WTC11 (cell line): ENCODE data around the gene ATAD2B. TPM values are rescaled to one million over a fixed set of nuclear protein-coding genes. Genes with fewer than 3 reads are reported as not detected.

Experiments
- ATAC-seq: fragments of 200-7000 bp; cut with Tn5 transposase; 2 replicates; pipeline ENCODE4 v1.10.0; 2021; ENCODE audit warnings: mild to moderate bottlenecking, moderate library complexity
- CTCF ChIA-PET: fragments of 300-600 bp; sonication (Branson Sonifier 250); formaldehyde crosslinking; loops from one replicate; lab custom pipeline; 2021; ENCODE audit warnings: antibody characterized with exemption; lab: Charles Lee
- POLR2A ChIA-PET: fragments of 350-600 bp; sonication (Branson Sonifier 250); formaldehyde crosslinking; loops from one replicate; lab custom pipeline; 2021; ENCODE audit warnings: antibody characterized with exemption; lab: Charles Lee
- DNase-seq: peaks from one replicate; pipeline ENCODE4 v3.0.0; 2021; ENCODE audit warnings: low spot score
- H3K27ac Mint-ChIP-seq: 2 replicates; pipeline ENCODE4 v1.8.0; 2021; ENCODE audit warnings: mixed read lengths
- H3K27me3 Mint-ChIP-seq: 2 replicates; pipeline ENCODE4 v1.8.0; 2021; ENCODE audit warnings: low read depth, mild to moderate bottlenecking, moderate library complexity, mixed read lengths
- H3K36me3 Mint-ChIP-seq: 2 replicates; pipeline ENCODE4 v1.8.0; 2021; ENCODE audit warnings: mixed read lengths
- H3K4me1 Mint-ChIP-seq: 2 replicates; pipeline ENCODE4 v1.8.0; 2022; ENCODE audit warnings: mixed read lengths
- H3K4me3 Mint-ChIP-seq: 2 replicates; pipeline ENCODE4 v1.8.0; 2021; ENCODE audit warnings: mild to moderate bottlenecking, moderate library complexity, mixed read lengths
- H3K9me3 Mint-ChIP-seq: 2 replicates; pipeline ENCODE4 v1.8.0; 2021; ENCODE audit warnings: mixed read lengths
- ARID4B ChIP-seq: sonication (generic); formaldehyde crosslinking; IDR thresholded peaks from 2 replicates; pipeline ENCODE4 v1.8.0; 2023; ENCODE audit warnings: missing genetic modification reagents, mild to moderate bottlenecking, borderline replicate concordance
- ATF3 ChIP-seq: sonication (generic); formaldehyde crosslinking; conservative IDR thresholded peaks from 2 replicates; pipeline ENCODE4 v1.8.1; 2022; ENCODE audit warnings: mild to moderate bottlenecking, missing genetic modification reagents
- ELF4 ChIP-seq: sonication (generic); formaldehyde crosslinking; IDR thresholded peaks from 2 replicates; pipeline ENCODE4 v1.8.1; 2022; ENCODE audit warnings: low read depth, mild to moderate bottlenecking, moderate library complexity, missing genetic modification reagents
- EMX1 ChIP-seq: fragments of 250-450 bp; sonication (Bioruptor Pico); IDR thresholded peaks from 2 replicates; pipeline ENCODE4 v1.8.0; 2021; ENCODE audit warnings: mild to moderate bottlenecking
- ERG ChIP-seq: fragments of 250-450 bp; sonication (Bioruptor Pico); IDR thresholded peaks from 2 replicates; pipeline ENCODE4 v1.8.0; 2021; ENCODE audit warnings: mild to moderate bottlenecking
- GTF2I ChIP-seq: fragments of 250-450 bp; sonication (Bioruptor Pico); conservative IDR thresholded peaks from 2 replicates; pipeline ENCODE4 v1.4.0; 2021; ENCODE audit warnings: mild to moderate bottlenecking
- IRF2 ChIP-seq: sonication (generic); formaldehyde crosslinking; IDR thresholded peaks from 2 replicates; pipeline ENCODE4 v1.8.0; 2022; ENCODE audit warnings: low read depth, missing genetic modification reagents, borderline replicate concordance
- JAZF1 ChIP-seq: fragments of 250-450 bp; sonication (Bioruptor Pico); IDR thresholded peaks from 2 replicates; pipeline ENCODE4 v1.9.0; 2021; ENCODE audit warnings: moderate library complexity, mild to moderate bottlenecking, inconsistent platforms
- MAX ChIP-seq: sonication (generic); formaldehyde crosslinking; IDR thresholded peaks from 2 replicates; pipeline ENCODE4 v1.8.0; 2022; ENCODE audit warnings: mild to moderate bottlenecking, missing genetic modification reagents
- MYBL2 ChIP-seq: sonication (generic); formaldehyde crosslinking; IDR thresholded peaks from 2 replicates; pipeline ENCODE4 v1.8.1; 2023; ENCODE audit warnings: mild to moderate bottlenecking, moderate library complexity, missing genetic modification reagents
- NFE2L1 ChIP-seq: sonication (generic); formaldehyde crosslinking; IDR thresholded peaks from 2 replicates; pipeline ENCODE4 v1.8.1; 2023; ENCODE audit warnings: missing genetic modification reagents
- NR2C2 ChIP-seq: sonication (generic); formaldehyde crosslinking; IDR thresholded peaks from 2 replicates; pipeline ENCODE4 v1.8.0; 2022; ENCODE audit warnings: mild to moderate bottlenecking, missing genetic modification reagents
- RORB ChIP-seq: fragments of 250-450 bp; sonication (Bioruptor Pico); IDR thresholded peaks from 2 replicates; pipeline ENCODE4 v1.9.0; 2021; ENCODE audit warnings: mild to moderate bottlenecking
- TCF7 ChIP-seq: sonication (generic); formaldehyde crosslinking; IDR thresholded peaks from 2 replicates; pipeline ENCODE4 v1.8.0; 2022; ENCODE audit warnings: mild to moderate bottlenecking, low read depth, missing genetic modification reagents, moderate library complexity
- ZBTB21 ChIP-seq: sonication (generic); formaldehyde crosslinking; IDR thresholded peaks from 2 replicates; pipeline ENCODE4 v1.8.1; 2023; ENCODE audit warnings: mild to moderate bottlenecking, missing genetic modification reagents, borderline replicate concordance
- ZNF138 ChIP-seq: sonication (generic); formaldehyde crosslinking; conservative IDR thresholded peaks from 2 replicates; pipeline ENCODE4 v1.8.1; 2022; ENCODE audit warnings: mild to moderate bottlenecking, moderate library complexity, missing genetic modification reagents
- ZNF232 ChIP-seq: sonication (generic); formaldehyde crosslinking; IDR thresholded peaks from 2 replicates; pipeline ENCODE4 v1.8.0; 2022; ENCODE audit warnings: mild to moderate bottlenecking, missing genetic modification reagents
- ZNF263 ChIP-seq: sonication (generic); formaldehyde crosslinking; IDR thresholded peaks from 2 replicates; pipeline ENCODE4 v1.8.1; 2022; ENCODE audit warnings: low read depth, mild to moderate bottlenecking, moderate library complexity, missing genetic modification reagents
- ZNF532 ChIP-seq: fragments of 250-450 bp; sonication (Bioruptor Pico); IDR thresholded peaks from 2 replicates; pipeline ENCODE4 v1.9.0; 2021; ENCODE audit warnings: mild to moderate bottlenecking, borderline replicate concordance
- total RNA-seq: library from RNA; stranded (reverse); gene quantifications from 3 replicates; pipeline ENCODE4 v1.2.3, GENCODE V29; 2021

The ATAD2B gene
- total RNA-seq, 1 experiment from 2014 or later, result 21.5 TPM

- Mint-ChIP-seq H3K27me3 (no peaks in the 10 kb centered on the region), H3K36me3 (no peaks in the 10 kb centered on the region), H3K9me3 (no peaks in the 10 kb centered on the region), H3K4me1 (no peaks in the 10 kb centered on the region), H3K27ac (no peak overlapping the region), H3K4me3 (no peak overlapping the region)
- TF ChIP-seq GTF2I (CRISPR knock-in tag) (no peak), TCF7 (CRISPR knock-in tag) (no peak), NFE2L1 (no peak), ATF3 (no peak), MAX (CRISPR knock-in tag) (no peak), IRF2 (no peak), RORB (no peak), ZNF138 (no peak), ARID4B (CRISPR knock-in tag) (no peak), ZNF232 (CRISPR knock-in tag) (no peak), ZNF532 (CRISPR knock-in tag) (no peak), MYBL2 (CRISPR knock-in tag) (no peak), EMX1 (CRISPR knock-in tag) (no peak), NR2C2 (no peak), ZBTB21 (CRISPR knock-in tag) (no peak), ERG (CRISPR knock-in tag) (no peak), JAZF1 (CRISPR knock-in tag) (no peak), ELF4 (no peak), ZNF263 (CRISPR knock-in tag) (no peak)
- no peak for ATAC-seq
- ChIA-PET CTCF (interaction anchor here (1.1 kb wide), 1 partner anchor 28 kb away, joined by 3 read pairs; the partner anchor contains the start of gene ATAD2B), POLR2A (no interaction called here)
- DNase-seq, result no peak
Observed at GRCh38 chr2:23954325-23955014, 27.5 kb upstream of the ATAD2B start.
